Hepatocyte (in vitro differentiated cells): ENCODE measurements around the gene TMEM151A. TPM values are rescaled to one million over a fixed set of nuclear protein-coding genes. Genes with fewer than 3 reads are reported as not detected.
A peak's percentile ranks its signal among the peaks of the same experiment; 100 is the strongest.

ENCODE experiments used
- DNase-seq: peaks from one replicate; pipeline ENCODE4 v3.0.0-alpha.2; 2016; ENCODE audit warnings: low spot score
- H2AFZ ChIP-seq: fragments of 200-600 bp; sonication (generic); 2 replicates; pipeline ENCODE4 v1.6.0; 2016; ENCODE audit warnings: antibody characterized with exemption, mild to moderate bottlenecking
- H3K27ac ChIP-seq: fragments of 200-600 bp; sonication (generic); 2 replicates; pipeline ENCODE4 v1.5.1; 2016; ENCODE audit warnings: mild to moderate bottlenecking
- H3K27me3 ChIP-seq: fragments of 200-600 bp; sonication (generic); 2 replicates; pipeline ENCODE4 v1.6.1; 2016
- H3K36me3 ChIP-seq: fragments of 200-600 bp; sonication (generic); replicated peaks from 2 replicates; pipeline ENCODE4 v1.5.1; 2016; ENCODE audit warnings: low read depth; ENCODE audit not compliant: insufficient read depth
- H3K4me1 ChIP-seq: fragments of 200-600 bp; sonication (generic); 2 replicates; pipeline ENCODE4 v1.5.1; 2016; ENCODE audit warnings: mild to moderate bottlenecking, moderate library complexity; ENCODE audit not compliant: insufficient read depth
- H3K4me2 ChIP-seq: fragments of 200-600 bp; sonication (generic); 2 replicates; pipeline ENCODE4 v1.6.0; 2016
- H3K4me3 ChIP-seq: fragments of 200-600 bp; sonication (generic); 2 replicates; pipeline ENCODE4 v1.5.1; 2016; ENCODE audit warnings: mild to moderate bottlenecking
- H3K79me2 ChIP-seq: fragments of 200-600 bp; sonication (generic); 2 replicates; pipeline ENCODE4 v1.6.0; 2017; ENCODE audit warnings: mild to moderate bottlenecking
- H3K9me2 ChIP-seq: fragments of 200-600 bp; sonication (generic); replicated peaks from 2 replicates; pipeline ENCODE4 v1.6.0; 2017; ENCODE audit warnings: mild to moderate bottlenecking; ENCODE audit not compliant: insufficient read depth
- H3K9me3 ChIP-seq: fragments of 200-600 bp; sonication (generic); 2 replicates; pipeline ENCODE4 v1.5.1; 2016; ENCODE audit warnings: low read depth, mild to moderate bottlenecking
- H4K20me1 ChIP-seq: fragments of 200-600 bp; sonication (generic); 2 replicates; pipeline ENCODE4 v1.6.0; 2016; ENCODE audit warnings: mild to moderate bottlenecking; ENCODE audit not compliant: insufficient read depth, poor library complexity, severe bottlenecking
- CTCF ChIP-seq: fragments of 200-600 bp; sonication (generic); IDR thresholded peaks from 2 replicates; pipeline ENCODE4 v1.5.1; 2016; ENCODE audit warnings: antibody characterized with exemption, mild to moderate bottlenecking; ENCODE audit not compliant: poor library complexity
- EZH2 ChIP-seq: fragments of 200-600 bp; sonication (generic); IDR thresholded peaks from 2 replicates; pipeline ENCODE4 v1.6.1; 2016; ENCODE audit warnings: antibody characterized with exemption, mild to moderate bottlenecking, borderline replicate concordance
- EZH2phosphoT487 ChIP-seq: fragments of 200-600 bp; sonication (generic); IDR thresholded peaks from one replicate; pipeline ENCODE4 v1.6.1; 2018; ENCODE audit warnings: antibody characterized with exemption, mild to moderate bottlenecking, low read depth, moderate library complexity; ENCODE audit not compliant: unreplicated experiment, severe bottlenecking
- WGBS: methylation state at CpG from one replicate; pipeline ENCODE4 v1.1.6; 2016; ENCODE audit warnings: low lambda C conversion rate; ENCODE audit errors: missing lambda C conversion rate; 5-methylcytosine and 5-hydroxymethylcytosine counted together
- polyA plus RNA-seq: library from polyadenylated mRNA; unstranded; fragments of >200 nt; fragmentation: Nextera tagmentation; extraction: Ambion mirVana; gene quantifications from 2 replicates; pipeline ENCODE4 v1.2.1, GENCODE V29; 2016
- total RNA-seq: library from RNA; depleted of rRNA; stranded (reverse); fragments of >200 nt; gene quantifications from 2 replicates; pipeline ENCODE4 v1.2.3, GENCODE V29; 2014

Gene TMEM151A
- total and polyA plus RNA-seq, 2 experiments from 2014 or later: 21.4 to 36.4 TPM

DNA sequence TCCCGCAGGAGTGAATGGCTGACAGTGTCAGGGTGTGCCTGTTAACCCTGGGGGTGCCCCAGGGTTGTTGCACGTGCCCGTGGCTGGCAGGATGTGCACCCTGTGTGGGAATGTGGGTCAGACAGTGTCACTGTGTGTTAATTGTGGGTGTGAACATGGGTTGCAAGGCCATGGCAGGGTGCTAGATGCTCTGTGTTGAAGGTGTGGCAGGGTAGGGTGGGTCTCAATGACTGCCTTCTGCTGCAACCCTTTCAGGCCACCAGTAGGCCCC is 36.3 kb downstream of the TMEM151A start:
- H3K36me3 ChIP-seq: no peaks in the 10 kb centered on the region
- 75% methylated on average over 3 of the region's 3 CpGs for WGBS
- H3K9me2 ChIP-seq: no peaks in the 10 kb centered on the region
- DNase-seq: no peak
- no peaks in the 10 kb centered on the region for H3K79me2 ChIP-seq
- no peaks in the 10 kb centered on the region for H3K9me3 ChIP-seq
- no peaks in the 10 kb centered on the region for H4K20me1 ChIP-seq
- peaks cover 46% of the 10 kb centered on the region for H3K4me1 ChIP-seq
- H3K27me3 ChIP-seq: no peaks in the 10 kb centered on the region
- peak overlapping the region; percentile 68 for H3K4me2 ChIP-seq
- TF ChIP-seq CTCF (no peak), EZH2phosphoT487 (no peak), EZH2 (no peak)
- no peak overlapping the region for H3K4me3 ChIP-seq
- H3K27ac ChIP-seq: peak overlapping the region; percentile 94
- H2AFZ ChIP-seq: no peak overlapping the region

DNA sequence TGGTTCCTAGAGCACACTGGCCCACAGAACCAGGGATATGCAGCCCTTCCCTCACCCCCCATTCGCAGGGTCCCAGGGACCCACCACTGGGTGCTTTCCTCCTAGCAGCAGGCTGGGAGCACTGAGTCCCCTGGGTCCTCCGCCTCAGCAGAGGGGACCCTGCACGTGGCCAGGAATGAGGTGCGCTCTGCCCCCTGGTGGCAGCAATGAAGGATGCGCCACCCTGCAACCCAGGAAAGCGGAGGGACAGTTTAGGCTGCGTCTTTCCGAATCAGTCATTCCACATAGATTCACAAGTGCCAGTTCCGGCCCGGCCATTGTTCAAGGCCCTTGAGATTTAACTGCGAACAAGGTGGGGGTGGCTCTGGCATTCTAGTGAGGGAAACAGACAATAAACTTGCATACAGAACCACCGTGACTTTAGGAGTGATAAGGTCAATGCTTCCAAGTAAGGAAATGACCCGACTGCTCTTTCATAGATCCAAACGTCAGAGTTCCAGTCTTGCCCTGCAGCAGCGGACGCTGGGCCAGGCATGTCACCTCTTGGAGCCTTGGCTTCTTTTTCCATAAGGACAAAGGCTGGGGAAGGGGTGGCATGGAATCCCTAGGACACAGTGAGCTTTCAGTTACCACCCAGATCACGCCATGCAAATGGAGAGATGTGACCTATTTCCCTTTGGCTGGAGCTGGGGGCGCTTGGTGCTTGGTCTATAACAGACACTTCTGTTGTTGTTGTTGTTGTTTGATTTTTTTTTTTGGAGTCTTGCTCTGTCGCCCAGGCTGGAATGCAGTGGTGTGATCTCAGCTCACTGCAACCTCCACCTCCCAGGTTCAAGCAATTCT is 36.8 kb downstream of the TMEM151A start:
- H3K9me2 ChIP-seq: no peaks in the 10 kb centered on the region
- peak overlapping the region; percentile 68 for H3K4me2 ChIP-seq
- TF ChIP-seq CTCF (peak; percentile 94), EZH2 (no peak), EZH2phosphoT487 (no peak)
- peak; percentile 83 for DNase-seq
- no peaks in the 10 kb centered on the region for H3K27me3 ChIP-seq
- H3K79me2 ChIP-seq: no peaks in the 10 kb centered on the region
- no peaks in the 10 kb centered on the region for H3K9me3 ChIP-seq
- 19% methylated on average over 19 of the region's 19 CpGs for WGBS
- H2AFZ ChIP-seq: peak overlapping the region; percentile 52
- H4K20me1 ChIP-seq: no peaks in the 10 kb centered on the region
- peak overlapping the region; percentile 94 for H3K27ac ChIP-seq
- no peaks in the 10 kb centered on the region for H3K36me3 ChIP-seq
- peaks cover 46% of the 10 kb centered on the region for H3K4me1 ChIP-seq
- no peak overlapping the region for H3K4me3 ChIP-seq

DNA sequence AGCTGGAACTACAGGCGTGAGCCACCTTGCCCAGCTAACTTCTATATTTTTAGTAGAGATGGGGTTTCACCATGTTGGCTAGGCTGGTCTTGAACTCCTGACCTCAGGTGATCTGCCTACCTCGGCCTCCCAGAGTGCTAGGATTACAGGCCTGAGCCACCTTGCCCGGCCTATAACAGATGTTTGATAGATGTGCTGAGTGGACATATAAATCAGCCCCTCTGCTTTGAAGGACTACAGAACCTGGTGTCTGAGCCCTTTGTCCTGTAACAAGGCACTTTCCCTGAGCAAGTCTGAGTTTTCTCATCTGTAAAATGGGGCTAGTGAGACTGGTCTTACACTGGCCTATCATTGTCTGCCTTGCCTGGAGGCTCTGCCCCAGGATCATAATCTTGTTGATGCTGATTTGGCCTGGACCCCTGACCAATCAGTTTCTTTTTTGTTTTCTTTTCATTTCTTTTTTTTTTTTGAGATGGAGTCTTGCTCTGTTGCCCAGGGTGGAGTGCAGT is 37.5 kb downstream of the TMEM151A start:
- no peak overlapping the region for H3K4me3 ChIP-seq
- H3K36me3 ChIP-seq: no peaks in the 10 kb centered on the region
- no peaks in the 10 kb centered on the region for H4K20me1 ChIP-seq
- H3K9me3 ChIP-seq: no peaks in the 10 kb centered on the region
- no peaks in the 10 kb centered on the region for H3K27me3 ChIP-seq
- H3K4me2 ChIP-seq: no peak overlapping the region
- H3K9me2 ChIP-seq: no peaks in the 10 kb centered on the region
- DNase-seq: no peak
- no peaks in the 10 kb centered on the region for H3K79me2 ChIP-seq
- 89% methylated on average over 3 of the region's 3 CpGs for WGBS
- H3K4me1 ChIP-seq: peaks cover 46% of the 10 kb centered on the region
- H3K27ac ChIP-seq: no peak overlapping the region
- TF ChIP-seq EZH2: no peak
- no peak for TF ChIP-seq EZH2phosphoT487
- no peak for TF ChIP-seq CTCF
- H2AFZ ChIP-seq: no peak overlapping the region
